ENCODE measurements around the gene HMGXB3. TPM values are rescaled to one million over a fixed set of nuclear protein-coding genes. Genes with fewer than 3 reads are reported as not detected.
"Not testable (repeated sequence)": the region's sequence is repeated elsewhere in the genome, so short reads cannot be mapped to it uniquely, and the experiment has no call there.

The HMGXB3 gene
- total RNA-seq, 2 experiments from 2014 or later: 29.4 to 31.7 TPM

DNA sequence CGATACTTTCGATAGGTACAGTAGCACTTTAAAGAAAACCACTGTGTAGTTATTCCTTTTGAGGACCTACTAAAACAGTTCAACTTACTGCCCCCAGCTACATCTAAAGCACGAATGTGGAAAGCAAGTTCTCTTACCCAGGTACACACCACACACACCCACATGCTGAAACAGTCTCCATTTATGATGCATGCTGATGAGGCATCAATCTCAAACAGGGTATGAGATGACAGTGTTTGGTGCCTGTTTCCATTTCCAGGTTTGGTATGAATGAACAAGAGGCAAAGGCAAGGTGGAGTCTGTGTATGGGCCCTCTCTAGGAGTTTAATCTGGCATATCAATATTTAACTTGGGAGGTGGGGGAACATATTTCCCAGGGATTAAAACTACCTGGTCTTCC lies 13.9 kb downstream of the HMGXB3 start:
- H3K27ac Mint-ChIP-seq: no peak overlapping the region

DNA sequence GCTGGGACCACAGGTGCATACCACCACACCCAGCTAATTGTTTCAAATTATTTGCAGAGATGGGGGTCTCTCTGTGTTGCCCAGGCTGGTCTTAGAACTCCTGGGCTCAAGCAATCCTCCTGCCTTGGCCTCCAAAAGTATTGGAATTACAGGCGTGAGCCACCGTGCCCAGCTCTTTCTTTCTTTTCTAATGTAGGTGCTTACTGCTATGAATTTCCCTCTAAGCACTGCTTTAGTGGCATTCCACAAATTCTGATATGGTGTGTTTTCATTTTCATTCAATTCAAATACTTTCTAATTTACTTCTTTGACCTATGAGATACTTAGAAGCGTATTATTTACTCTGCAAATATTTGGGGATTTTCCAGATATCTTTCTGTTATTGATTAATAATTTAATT lies 14.9 kb downstream of the HMGXB3 start:
- POLR2A ChIA-PET: no interaction called here
- Mint-ChIP-seq H3K9me3 (peaks cover 3% of the 10 kb centered on the region), H3K27ac (no peak overlapping the region), H3K27me3 (no peaks in the 10 kb centered on the region), H3K4me3 (no peak overlapping the region), H3K4me1 (peaks cover 8% of the 10 kb centered on the region), H3K36me3 (ENCODE audit: low read depth) (peaks cover 86% of the 10 kb centered on the region)
- CTCF ChIA-PET: interaction anchor here (0.8 kb wide), 1 partner anchor 48 kb away, joined by 3 read pairs; no protein-coding TSS in a partner anchor
- no peak for DNase-seq

More for the DNA sequence above, 13.9 kb downstream of the HMGXB3 start:
- POLR2A ChIA-PET: no interaction called here
- Mint-ChIP-seq H3K27me3 (no peaks in the 10 kb centered on the region), H3K4me1 (peaks cover 4% of the 10 kb centered on the region), H3K36me3 (ENCODE audit: low read depth) (peaks cover 90% of the 10 kb centered on the region), H3K4me3 (no peak overlapping the region), H3K9me3 (peaks cover 3% of the 10 kb centered on the region)
- DNase-seq: no peak
- CTCF ChIA-PET: no interaction called here

DNA sequence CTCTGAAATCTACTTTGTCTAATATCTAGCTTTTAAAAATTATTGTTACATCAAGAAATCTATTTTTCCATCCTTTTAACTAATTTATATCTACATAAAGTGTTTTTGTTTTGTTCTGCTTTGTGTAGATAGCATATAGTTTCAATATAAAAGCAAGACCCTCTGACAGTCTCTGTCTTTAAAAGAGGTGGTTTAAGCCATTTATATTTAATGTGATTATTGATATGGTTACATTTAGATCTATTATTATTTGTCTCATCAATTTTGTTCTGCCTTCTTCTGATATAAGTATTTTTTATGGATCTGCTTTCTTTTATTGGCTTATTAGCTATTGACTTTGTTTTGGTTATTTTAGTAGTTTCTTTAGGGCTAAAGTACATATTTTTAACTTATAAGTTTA lies 16.0 kb downstream of the HMGXB3 start:
- Mint-ChIP-seq H3K27ac (no peak overlapping the region), H3K27me3 (no peaks in the 10 kb centered on the region), H3K4me3 (no peak overlapping the region), H3K4me1 (peaks cover 13% of the 10 kb centered on the region), H3K36me3 (ENCODE audit: low read depth) (peaks cover 83% of the 10 kb centered on the region), H3K9me3 (peaks cover 3% of the 10 kb centered on the region)
- no peak for DNase-seq
- ChIA-PET POLR2A (no interaction called here), CTCF (interaction anchor here (0.6 to 1.7 kb wide), 3 partner anchors 26 to 983 kb away, joined by 3 to 5 read pairs (median 4); no protein-coding TSS in a partner anchor)

DNA sequence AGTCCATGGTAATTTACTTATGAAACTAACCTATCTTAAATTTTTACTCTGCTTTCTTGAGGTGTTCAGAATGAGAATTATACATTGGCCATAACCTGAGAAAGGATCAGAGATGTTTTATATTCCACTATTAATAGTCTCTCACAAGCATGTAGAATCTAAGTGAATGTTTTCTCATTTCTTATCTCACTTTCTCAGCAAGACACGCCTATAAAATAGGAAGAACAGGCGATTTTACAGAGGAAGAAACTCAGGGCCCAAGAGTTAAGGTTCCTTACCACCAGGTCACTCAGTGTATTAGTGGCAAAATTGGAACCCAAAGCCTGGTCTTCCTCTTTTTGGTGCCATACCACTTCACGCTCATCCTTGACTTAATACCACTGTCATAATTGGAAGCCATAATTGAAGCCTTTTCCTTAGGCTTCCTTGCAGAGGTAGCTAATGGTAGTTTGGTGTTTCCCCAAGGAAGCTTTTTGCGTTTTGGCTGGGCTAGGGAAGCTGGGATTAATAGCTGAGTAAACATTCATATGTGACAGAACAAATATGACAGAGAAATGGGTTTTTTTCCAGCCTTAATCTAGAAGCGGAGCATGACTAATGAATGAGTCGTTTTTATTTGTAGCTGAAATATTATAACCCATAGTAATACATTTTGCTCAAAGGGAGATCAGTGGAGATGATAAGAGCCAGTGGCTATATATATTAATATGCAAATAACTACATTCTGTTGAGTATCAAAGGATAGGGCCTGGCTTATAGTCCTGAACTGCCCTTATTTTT lies 16.9 kb downstream of the HMGXB3 start:
- no peak for DNase-seq
- Mint-ChIP-seq H3K4me1 (peaks cover 21% of the 10 kb centered on the region), H3K9me3 (peaks cover 3% of the 10 kb centered on the region), H3K27ac (no peak overlapping the region), H3K27me3 (no peaks in the 10 kb centered on the region), H3K36me3 (ENCODE audit: low read depth) (peaks cover 85% of the 10 kb centered on the region), H3K4me3 (no peak overlapping the region)
- ChIA-PET POLR2A (no interaction called here), CTCF (interaction anchor here (0.7 to 1.7 kb wide), 5 partner anchors 8 to 26 kb away, joined by 3 to 5 read pairs (median 3); no protein-coding TSS in a partner anchor)

DNA sequence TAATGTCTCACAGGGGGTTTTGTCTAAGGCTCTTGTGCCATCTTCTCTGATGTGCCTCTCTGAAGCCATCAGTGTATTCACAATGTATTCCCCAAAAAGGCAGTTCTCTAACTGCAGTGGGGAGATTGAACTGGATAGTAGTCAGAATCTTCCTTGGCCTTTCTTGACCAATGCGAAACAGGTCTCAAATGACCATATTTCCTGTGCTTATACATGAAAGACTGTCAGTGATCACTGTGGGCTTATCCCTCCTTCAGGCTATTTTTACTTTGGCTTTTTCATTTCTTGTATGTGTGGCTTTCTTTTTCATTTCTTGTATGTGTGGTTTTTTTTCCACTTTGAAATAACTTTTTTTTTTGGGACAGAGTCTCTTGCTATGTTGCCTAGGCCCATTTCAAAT lies 19.7 kb downstream of the HMGXB3 start:
- CTCF ChIA-PET: interaction anchor here (0.7 to 1.2 kb wide), 2 partner anchors 23 to 28 kb away, joined by 3 read pairs; no protein-coding TSS in a partner anchor
- Mint-ChIP-seq H3K36me3 (ENCODE audit: low read depth) (peaks cover 71% of the 10 kb centered on the region), H3K27ac (no peak overlapping the region), H3K4me1 (peaks cover 22% of the 10 kb centered on the region), H3K9me3 (no peaks in the 10 kb centered on the region), H3K4me3 (no peak overlapping the region), H3K27me3 (no peaks in the 10 kb centered on the region)
- POLR2A ChIA-PET: no interaction called here
- no peak for DNase-seq

DNA sequence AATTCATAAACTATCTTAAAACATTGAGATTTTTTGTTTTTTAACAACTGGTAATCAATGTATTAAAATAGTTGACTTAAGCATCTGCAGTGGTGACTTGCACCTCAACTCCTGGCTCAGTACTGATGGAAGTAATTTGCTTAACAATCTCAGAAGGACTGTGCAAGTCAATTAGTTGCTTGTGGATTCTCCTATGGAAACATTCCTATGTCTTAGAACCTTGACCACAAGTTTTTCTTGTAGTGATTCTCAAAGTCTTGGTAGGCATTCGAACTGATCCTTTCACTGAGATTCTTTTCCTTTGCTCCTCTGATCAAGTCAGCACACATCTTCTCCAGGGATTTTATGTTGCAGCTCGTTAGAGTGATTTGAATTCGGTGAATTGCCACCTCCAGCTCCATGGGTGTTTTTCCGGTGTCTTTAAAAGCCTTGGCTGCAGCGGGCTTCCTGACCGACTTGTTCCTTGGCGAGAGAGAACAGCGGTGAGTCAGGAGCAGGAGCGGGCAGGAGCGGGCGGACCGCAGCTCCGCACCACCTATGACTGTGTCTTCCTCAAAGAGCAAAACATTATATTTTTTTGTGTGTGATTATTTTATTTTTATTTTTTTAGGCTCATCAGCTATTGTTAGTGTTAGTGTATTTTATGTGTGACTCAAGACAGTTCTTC lies 21.1 kb downstream of the HMGXB3 start:
- ChIA-PET CTCF (interaction anchor here (0.9 to 2.1 kb wide), 9 partner anchors 9 to 188 kb away, joined by 3 to 9 read pairs (median 3); no protein-coding TSS in a partner anchor), POLR2A (no interaction called here)
- Mint-ChIP-seq H3K9me3 (no peaks in the 10 kb centered on the region), H3K27me3 (no peaks in the 10 kb centered on the region), H3K27ac (no peak overlapping the region), H3K4me3 (no peak overlapping the region), H3K4me1 (peaks cover 22% of the 10 kb centered on the region), H3K36me3 (ENCODE audit: low read depth) (peaks cover 69% of the 10 kb centered on the region)
- no peak for DNase-seq

DNA sequence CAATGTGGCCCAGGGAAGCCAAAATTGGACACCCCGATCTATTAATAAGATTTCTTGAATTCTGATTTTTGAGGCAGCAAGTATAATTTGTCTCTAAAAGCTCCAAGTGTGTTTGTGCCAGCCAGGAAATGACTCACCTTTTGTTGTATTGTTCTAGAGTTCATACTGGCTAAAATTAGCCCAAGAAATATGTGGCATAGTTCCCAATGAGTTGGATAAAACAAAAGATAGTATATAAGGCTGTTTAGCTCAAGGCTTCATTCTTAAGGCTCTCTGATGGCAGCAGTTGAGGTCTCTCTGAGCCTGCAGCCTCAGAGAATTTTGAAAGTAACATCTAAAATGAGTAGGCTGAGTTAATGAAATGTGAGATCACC lies 21.6 kb downstream of the HMGXB3 start:
- Mint-ChIP-seq H3K4me3 (no peak overlapping the region), H3K27me3 (no peaks in the 10 kb centered on the region), H3K36me3 (ENCODE audit: low read depth) (peaks cover 68% of the 10 kb centered on the region), H3K4me1 (peaks cover 22% of the 10 kb centered on the region), H3K9me3 (no peaks in the 10 kb centered on the region), H3K27ac (no peak overlapping the region)
- ChIA-PET CTCF (interaction anchor here (0.6 to 2.1 kb wide), 10 partner anchors 8 to 212 kb away, joined by 3 to 9 read pairs (median 3); no protein-coding TSS in a partner anchor), POLR2A (interaction anchor here (0.7 kb wide), 1 partner anchor 28 kb away, joined by 3 read pairs; no protein-coding TSS in a partner anchor)
- no peak for DNase-seq

DNA sequence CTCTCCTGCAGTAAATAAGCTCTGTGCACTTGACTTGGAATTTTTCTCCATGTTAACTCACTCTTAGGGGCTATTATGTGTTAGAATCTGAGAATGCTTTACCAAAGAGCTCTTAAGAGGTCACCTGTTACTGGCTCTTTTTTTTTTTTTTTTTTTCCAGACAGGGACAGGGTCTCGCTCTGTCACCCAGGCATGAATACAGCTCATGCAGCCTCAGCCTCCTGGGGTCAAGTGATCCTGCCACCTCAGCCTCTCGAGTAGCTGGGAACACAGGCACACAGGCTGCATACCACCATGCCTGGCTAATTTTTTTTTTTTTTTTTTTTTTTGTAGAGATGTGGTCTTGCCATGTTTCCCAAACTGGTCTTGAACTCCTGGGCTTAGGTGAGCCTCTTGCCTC lies 22.1 kb downstream of the HMGXB3 start:
- Mint-ChIP-seq H3K9me3 (no peaks in the 10 kb centered on the region), H3K36me3 (ENCODE audit: low read depth) (peaks cover 64% of the 10 kb centered on the region), H3K4me3 (no peak overlapping the region), H3K27me3 (no peaks in the 10 kb centered on the region), H3K4me1 (peaks cover 22% of the 10 kb centered on the region), H3K27ac (no peak overlapping the region)
- ChIA-PET CTCF (interaction anchor here (0.5 to 2.1 kb wide), 11 partner anchors 11 to 212 kb away, joined by 3 to 9 read pairs (median 3); no protein-coding TSS in a partner anchor), POLR2A (interaction anchor here (0.7 kb wide), 1 partner anchor 29 kb away, joined by 3 read pairs; no protein-coding TSS in a partner anchor)
- no peak for DNase-seq

DNA sequence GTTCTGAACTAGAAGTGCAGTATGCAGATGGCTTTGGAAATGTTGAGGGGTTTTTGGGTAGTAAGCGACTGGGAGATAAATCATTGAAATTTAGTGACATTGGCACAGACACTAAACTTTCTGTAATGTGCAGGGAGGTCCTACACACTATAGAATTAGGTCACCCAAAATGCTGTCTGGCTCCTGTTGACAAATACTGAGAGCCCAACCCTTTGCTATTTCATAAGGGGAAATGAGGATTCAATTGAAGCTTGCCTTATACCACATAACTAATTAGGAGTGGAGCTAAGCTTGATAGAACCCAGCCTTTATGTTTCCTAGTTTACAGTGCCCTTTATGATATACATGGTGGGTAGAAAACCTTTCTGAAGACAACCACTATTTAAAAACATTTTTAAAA lies 22.6 kb downstream of the HMGXB3 start:
- Mint-ChIP-seq H3K36me3 (ENCODE audit: low read depth) (peaks cover 67% of the 10 kb centered on the region), H3K27ac (no peak overlapping the region), H3K4me3 (no peak overlapping the region), H3K27me3 (no peaks in the 10 kb centered on the region), H3K4me1 (peaks cover 22% of the 10 kb centered on the region), H3K9me3 (no peaks in the 10 kb centered on the region)
- CTCF ChIA-PET: interaction anchor here (0.5 to 1.4 kb wide), 4 partner anchors 12 to 38 kb away, joined by 3 to 5 read pairs (median 3); no protein-coding TSS in a partner anchor
- DNase-seq: no peak
- POLR2A ChIA-PET: no interaction called here

DNA sequence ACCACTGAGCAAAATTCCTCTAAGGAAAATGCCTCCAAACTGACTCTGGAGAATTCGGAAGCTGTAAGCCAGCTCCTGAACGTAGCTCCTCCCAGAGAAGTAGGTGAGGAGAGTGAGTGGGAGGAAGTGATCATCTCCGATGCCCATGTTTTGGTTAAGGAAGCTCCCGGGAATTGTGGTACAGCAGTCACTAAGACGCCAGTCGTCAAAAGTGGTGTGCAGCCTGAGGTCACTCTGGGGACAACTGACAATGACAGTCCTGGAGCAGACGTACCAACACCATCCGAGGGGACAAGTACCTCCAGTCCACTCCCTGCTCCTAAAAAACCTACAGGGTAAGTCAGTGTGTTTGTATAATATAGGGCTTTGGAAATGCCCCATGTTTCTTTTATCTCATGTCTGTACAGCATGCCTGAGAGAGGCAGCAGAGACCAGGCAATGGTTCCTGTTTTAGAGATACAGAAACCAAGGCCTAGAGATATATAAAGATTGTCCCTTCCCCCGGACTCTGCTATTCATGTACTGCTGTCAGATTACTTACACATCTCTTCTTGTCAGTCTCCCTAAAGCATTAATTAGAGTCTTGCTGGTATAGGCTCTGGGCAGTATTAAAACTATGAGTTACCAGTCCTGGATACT lies 23.9 kb downstream of the HMGXB3 start:
- H3K27ac Mint-ChIP-seq: no peak overlapping the region
- CTCF ChIA-PET: interaction anchor here (0.7 to 1.1 kb wide), 3 partner anchors 17 to 25 kb away, joined by 3 to 4 read pairs (median 3); no protein-coding TSS in a partner anchor
- no peaks in the 10 kb centered on the region for H3K9me3 Mint-ChIP-seq
- peaks cover 58% of the 10 kb centered on the region for H3K36me3 Mint-ChIP-seq (ENCODE audit: low read depth)
- no peaks in the 10 kb centered on the region for H3K27me3 Mint-ChIP-seq
- no peak overlapping the region for H3K4me3 Mint-ChIP-seq
- peaks cover 18% of the 10 kb centered on the region for H3K4me1 Mint-ChIP-seq
- POLR2A ChIA-PET: no interaction called here
- DNase-seq: no peak

DNA sequence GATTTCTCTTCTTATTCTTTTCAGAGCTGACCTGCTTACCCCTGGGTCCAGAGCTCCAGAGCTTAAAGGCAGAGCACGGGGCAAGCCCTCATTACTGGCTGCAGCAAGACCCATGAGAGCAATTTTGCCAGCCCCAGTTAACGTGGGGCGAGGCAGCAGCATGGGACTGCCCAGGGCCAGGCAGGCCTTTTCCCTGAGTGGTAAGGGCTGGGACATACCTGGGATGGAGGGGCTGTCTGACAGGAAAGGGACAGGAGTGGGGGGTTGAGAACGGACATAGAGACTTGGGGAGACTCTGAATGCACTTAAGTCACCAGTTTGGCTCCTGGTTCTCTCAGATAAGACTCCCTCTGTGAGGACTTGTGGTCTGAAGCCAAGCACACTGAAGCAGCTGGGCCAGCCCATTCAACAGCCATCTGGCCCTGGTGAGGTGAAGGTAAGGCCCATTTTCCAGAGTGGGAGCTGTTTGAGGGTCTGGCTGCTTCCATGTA lies 26.2 kb downstream of the HMGXB3 start:
- peaks cover 7% of the 10 kb centered on the region for H3K4me1 Mint-ChIP-seq
- H3K27ac Mint-ChIP-seq: no peak overlapping the region
- H3K36me3 Mint-ChIP-seq (ENCODE audit: low read depth): peaks cover 53% of the 10 kb centered on the region
- ChIA-PET POLR2A (no interaction called here), CTCF (interaction anchor here (1.5 kb wide), 1 partner anchor 18 kb away, joined by 3 read pairs; no protein-coding TSS in a partner anchor)
- H3K4me3 Mint-ChIP-seq: no peak overlapping the region
- no peaks in the 10 kb centered on the region for H3K27me3 Mint-ChIP-seq
- H3K9me3 Mint-ChIP-seq: no peaks in the 10 kb centered on the region
- DNase-seq: no peak

GRCh38 chr5:150028047-150028446 lies 27.5 kb downstream of the HMGXB3 start:
- H3K36me3 Mint-ChIP-seq (ENCODE audit: low read depth): peaks cover 52% of the 10 kb centered on the region
- H3K4me3 Mint-ChIP-seq, DNase-seq, H3K9me3 Mint-ChIP-seq, H3K27me3 Mint-ChIP-seq, H3K4me1 Mint-ChIP-seq, H3K27ac Mint-ChIP-seq, POLR2A ChIA-PET: not testable (repeated sequence)
- CTCF ChIA-PET: interaction anchor here (1.0 to 3.3 kb wide), 3 partner anchors 9 to 22 kb away, joined by 3 to 14 read pairs (median 3); no protein-coding TSS in a partner anchor
